GM21786 (cell line): ENCODE results near the gene RAB14.
"Not testable (repeated sequence)": the region's sequence is repeated elsewhere in the genome, so short reads cannot be mapped to it uniquely, and the experiment has no call there.

Source experiments
- ATAC-seq: cut with Tn5 transposase; IDR thresholded peaks from one replicate; pipeline ENCODE4 v1.9.1; 2021; ENCODE audit not compliant: unreplicated experiment

The RAB14 gene

GRCh38 chr9:121192959-121193640 lies 8.6 kb downstream of the RAB14 start:
- no peak for ATAC-seq

- ATAC-seq = no peak
Measured at GRCh38 chr9:121192518-121192917, 9.2 kb downstream of the RAB14 start.

GRCh38 chr9:121191235-121191634 lies 10.4 kb downstream of the RAB14 start:
- ATAC-seq = no peak

GRCh38 chr9:121189660-121190059 lies 12.0 kb downstream of the RAB14 start:
- no peak for ATAC-seq

GRCh38 chr9:121189006-121189405 lies 12.7 kb downstream of the RAB14 start:
- no peak for ATAC-seq

- ATAC-seq = no peak
Measured at GRCh38 chr9:121187636-121188305, 13.9 kb downstream of the RAB14 start.

GRCh38 chr9:121185774-121186403 lies 15.8 kb downstream of the RAB14 start:
- ATAC-seq = no peak

- no peak for ATAC-seq
Measured at GRCh38 chr9:121185178-121185745, 16.4 kb downstream of the RAB14 start.

GRCh38 chr9:121184463-121184862 lies 17.2 kb downstream of the RAB14 start:
- no peak for ATAC-seq

- ATAC-seq = no peak
Measured at GRCh38 chr9:121183666-121184423, 17.8 kb downstream of the RAB14 start.

- ATAC-seq = no peak
Measured at GRCh38 chr9:121182989-121183388, 18.7 kb downstream of the RAB14 start.

GRCh38 chr9:121182101-121182836 lies 19.4 kb downstream of the RAB14 start:
- ATAC-seq = no peak

- ATAC-seq = no peak
Measured at GRCh38 chr9:121179930-121180681, 21.6 kb downstream of the RAB14 start.

GRCh38 chr9:121179373-121179721 lies 22.3 kb downstream of the RAB14 start:
- ATAC-seq = not testable (repeated sequence)

- no peak for ATAC-seq
Measured at GRCh38 chr9:121178676-121179372, 22.8 kb downstream of the RAB14 start.

- ATAC-seq = no peak
Measured at GRCh38 chr9:121173501-121173900, 28.2 kb downstream of the RAB14 start.

- no peak for ATAC-seq
Measured at GRCh38 chr9:121172726-121173487, 28.8 kb downstream of the RAB14 start.

- no peak for ATAC-seq
Measured at GRCh38 chr9:121171236-121171635, 30.4 kb downstream of the RAB14 start.
